Measurements from ENCODE around the gene SETD6.

DNA sequence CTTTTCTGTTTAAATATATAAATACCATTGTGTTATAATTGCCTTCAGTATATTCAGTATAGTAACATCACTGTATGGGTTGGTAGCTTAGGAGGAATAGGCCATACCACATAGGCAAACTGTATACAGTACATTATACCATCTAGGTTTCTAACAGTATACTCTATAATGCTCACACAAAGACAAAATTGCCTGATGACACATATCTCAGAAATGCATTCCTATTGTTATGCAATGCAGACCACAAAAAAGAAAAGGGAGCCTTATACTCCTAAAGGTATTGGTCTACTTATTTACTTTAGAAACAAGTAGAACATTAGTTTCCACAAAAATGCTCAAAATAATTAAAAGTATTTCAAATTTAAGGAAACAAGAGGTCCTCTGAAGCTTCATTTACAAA is 47.9 kb downstream of the SETD6 start:
- TF ChIP-seq EZH2phosphoT487 (IDR thresholded peaks at IDR 0.05) (no peak), CTCF (IDR thresholded peaks at IDR 0.05) (no peak)
